SK-N-SH (cell line): ENCODE data around the gene SP7. TPM values are rescaled to one million over a fixed set of nuclear protein-coding genes. Genes with fewer than 3 reads are reported as not detected.

ENCODE experiments used
- CTCF ChIA-PET: fragments of 300-600, 350-600 bp; formaldehyde crosslinking; extraction: SDS; loops from one replicate; lab custom pipeline; 2021; lab: Yijun Ruan, JAX
- POLR2A ChIA-PET: fragments of 350-600 bp; sonication (Branson Sonifier 250); formaldehyde crosslinking; extraction: SDS; loops from one replicate; lab custom pipeline; 2020; ENCODE audit warnings: antibody characterized with exemption, inconsistent platforms; lab: Yijun Ruan, JAX
- DNase-seq: peaks from one replicate; pipeline ENCODE4 v3.0.0; 2012
- H2AFZ ChIP-seq: fragments of 200-600 bp; sonication (generic); 2 replicates; pipeline ENCODE4 v1.8.1; 2016; ENCODE audit warnings: antibody characterized with exemption, mild to moderate bottlenecking, low read depth
- H3F3A ChIP-seq: fragments of 200-600 bp; sonication (generic); replicated peaks from 2 replicates; pipeline ENCODE3; 2016; ENCODE audit warnings: antibody characterized with exemption, mild to moderate bottlenecking; ENCODE audit not compliant: insufficient read depth
- H3K27ac ChIP-seq, 2 experiments: fragments of 200-500 bp in 1 of 2; fragments of 200-600 bp in 1 of 2; sonication (Bioruptor generic) in 1 of 2; sonication (generic), shearing (Covaris generic) in 1 of 2; 2 replicates each; pipeline versions ENCODE4 v1.5.1 to v1.6.1; 2014 to 2016; ENCODE audit warnings: low read depth in 2 of 2, inconsistent platforms in 1 of 2, low read length in 1 of 2, mild to moderate bottlenecking in 1 of 2, mixed read lengths in 1 of 2
- H3K27me3 ChIP-seq: fragments of 200-600 bp; sonication (generic), shearing (Covaris generic); 2 replicates; pipeline ENCODE4 v1.6.1; 2016; ENCODE audit warnings: mixed run types; ENCODE audit not compliant: insufficient read depth
- H3K36me3 ChIP-seq, 2 experiments: fragments of 200-500 bp in 1 of 2; fragments of 200-600 bp in 1 of 2; sonication (Bioruptor generic) in 1 of 2; sonication (generic) in 1 of 2; replicated peaks in 1 of 2; 2 replicates each; pipeline versions ENCODE3 to v1.5.1; 2014 to 2016; ENCODE audit warnings: low read length in 1 of 2, mild to moderate bottlenecking in 1 of 2; ENCODE audit not compliant: insufficient read depth in 2 of 2, control insufficient read depth in 1 of 2
- H3K4me1 ChIP-seq, 2 experiments: fragments of 200-500 bp in 1 of 2; fragments of 200-600 bp in 1 of 2; sonication (Bioruptor generic) in 1 of 2; sonication (generic), shearing (Covaris generic) in 1 of 2; 2 replicates each; pipeline versions ENCODE4 v1.5.1 to v1.6.1; 2014 to 2016; ENCODE audit warnings: low read depth in 1 of 2, low read length in 1 of 2, mixed run types in 1 of 2; ENCODE audit not compliant: insufficient read depth in 2 of 2, control insufficient read depth in 1 of 2
- H3K4me2 ChIP-seq: fragments of 200-600 bp; sonication (generic), shearing (Covaris generic); 2 replicates; pipeline ENCODE4 v1.6.1; 2017; ENCODE audit warnings: mixed run types
- H3K4me3 ChIP-seq, 2 experiments: fragments of 200-500 bp in 1 of 2; fragments of 200-600 bp in 1 of 2; sonication (Bioruptor generic) in 1 of 2; sonication (generic), shearing (Covaris generic) in 1 of 2; 2 replicates each; pipeline versions ENCODE4 v1.5.1 to v1.8.1; 2014 to 2016; ENCODE audit warnings: low read depth in 2 of 2, inconsistent platforms in 1 of 2, low read length in 1 of 2, mild to moderate bottlenecking in 1 of 2, mixed read lengths in 1 of 2, moderate library complexity in 1 of 2
- H3K79me2 ChIP-seq: fragments of 200-600 bp; sonication (generic); 2 replicates; pipeline ENCODE4 v1.8.1; 2017; ENCODE audit warnings: mild to moderate bottlenecking; ENCODE audit not compliant: insufficient read depth
- H3K9ac ChIP-seq: fragments of 200-600 bp; sonication (generic); 2 replicates; pipeline ENCODE4 v1.6.1; 2017; ENCODE audit warnings: mixed run types
- H3K9me2 ChIP-seq: fragments of 200-600 bp; sonication (generic); 2 replicates; pipeline ENCODE4 v1.6.1; 2017; ENCODE audit warnings: mixed run types
- H3K9me3 ChIP-seq: fragments of 200-600 bp; sonication (generic); 2 replicates; pipeline ENCODE4 v1.6.1; 2017; ENCODE audit warnings: mixed run types, mild to moderate bottlenecking, moderate library complexity
- H4K20me1 ChIP-seq: fragments of 200-600 bp; sonication (generic); 2 replicates; pipeline ENCODE4 v1.6.1; 2017; ENCODE audit warnings: mild to moderate bottlenecking, mixed run types; ENCODE audit not compliant: insufficient read depth
- CTCF ChIP-seq: fragments of 200-600 bp; sonication (generic); IDR thresholded peaks from 2 replicates; pipeline ENCODE4 v1.6.1; 2017; ENCODE audit warnings: antibody characterized with exemption, mild to moderate bottlenecking, moderate library complexity
- ELF1 ChIP-seq: IDR thresholded peaks from 2 replicates; pipeline ENCODE4 v1.4.0; 2012
- EP300 ChIP-seq, 2 experiments: IDR thresholded peaks; 2 replicates each; pipeline versions ENCODE4 v1.4.0 to v1.6.1; 2012; ENCODE audit warnings: borderline replicate concordance in 1 of 2, low read depth in 1 of 2, low read length in 1 of 2
- FOXJ3 ChIP-seq: sonication (generic); formaldehyde crosslinking; IDR thresholded peaks from 2 replicates; pipeline ENCODE4 v1.5.1; 2020; ENCODE audit warnings: mild to moderate bottlenecking, missing genetic modification reagents
- GATA2 ChIP-seq: sonication (generic); formaldehyde crosslinking; IDR thresholded peaks from 2 replicates; pipeline ENCODE4 v1.5.0; 2020; ENCODE audit warnings: mild to moderate bottlenecking, missing genetic modification reagents
- JUND ChIP-seq: IDR thresholded peaks from 2 replicates; pipeline ENCODE4 v1.4.0; 2012
- NRF1 ChIP-seq: IDR thresholded peaks from 2 replicates; pipeline ENCODE4 v1.6.1; 2012; ENCODE audit warnings: low read depth, mild to moderate bottlenecking, low read length
- POLR2AphosphoS5 ChIP-seq: IDR thresholded peaks from 2 replicates; pipeline ENCODE4 v1.6.1; 2012; ENCODE audit warnings: low read depth, low read length
- RCOR1 ChIP-seq: fragments of 150-350 bp; IDR thresholded peaks from 2 replicates; pipeline ENCODE4 v1.6.1; 2017; ENCODE audit warnings: antibody characterized with exemption, low read length
- SMC3 ChIP-seq: IDR thresholded peaks from 2 replicates; pipeline ENCODE4 v1.6.1; 2012; ENCODE audit warnings: low read depth, low read length, improper control_type of control experiment
- TCF12 ChIP-seq: IDR thresholded peaks from 2 replicates; pipeline ENCODE4 v1.4.0; 2012
- TEAD4 ChIP-seq: IDR thresholded peaks from 2 replicates; pipeline ENCODE4 v1.4.0; 2012; ENCODE audit warnings: mild to moderate bottlenecking, borderline replicate concordance; ENCODE audit not compliant: insufficient read depth
- WGBS: methylation state at CpG from one replicate; pipeline ENCODE4 v1.1.6; 2017; ENCODE audit warnings: low lambda C conversion rate; 5-methylcytosine and 5-hydroxymethylcytosine counted together
- polyA plus RNA-seq, 3 experiments: library from polyadenylated mRNA; depleted of rRNA; stranded (reverse); fragments of >200 nt; gene quantifications; 2 replicates each; pipeline ENCODE4 v1.2.3, GENCODE V29; 2012
- TF ChIP-seq, protein P1 (sequence below): IDR thresholded peaks from 2 replicates; pipeline ENCODE4 v1.6.1; 2012; ENCODE audit warnings: mild to moderate bottlenecking, low read depth, low read length, moderate library complexity
- TF ChIP-seq, protein P2 (sequence below): IDR thresholded peaks from 2 replicates; pipeline ENCODE4 v1.4.0; 2012; ENCODE audit warnings: low read depth

SP7 gene
- polyA plus RNA-seq, 1 of the 3 experiments (the other 2 are of a cell fraction), result not detected

DNA sequence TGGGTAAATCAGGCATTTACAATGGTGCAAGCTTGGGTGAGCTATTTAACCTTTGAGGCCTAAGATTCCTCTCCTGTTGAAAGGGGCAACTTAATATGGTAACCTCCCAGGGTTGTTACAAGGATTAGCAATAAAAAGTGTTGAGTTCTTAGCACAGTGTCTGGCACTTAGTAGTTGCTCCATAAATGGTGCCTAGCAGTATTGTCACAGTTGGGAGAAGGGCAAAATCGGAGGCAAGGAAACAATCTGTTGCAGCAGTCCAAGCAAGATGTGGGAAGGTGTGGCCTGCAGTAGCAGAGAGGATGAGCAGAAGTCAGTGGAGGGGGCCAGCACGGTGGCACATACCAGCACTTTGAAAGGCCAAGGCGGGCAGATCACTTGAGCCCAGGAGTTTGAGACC, 7.3 kb upstream of the SP7 start:
- Histone ChIP-seq H3K9ac (no peak overlapping the region), H4K20me1 (no peaks in the 10 kb centered on the region), H3F3A (peaks cover 14% of the 10 kb centered on the region), H3K4me3 (no peak overlapping the region), H2AFZ (no peak overlapping the region), H3K4me1 (peaks cover 0 to 21% of the 10 kb centered on the region in 2 experiments; a peak in 2 of 4 replicates), H3K9me3 (no peaks in the 10 kb centered on the region), H3K4me2 (no peak overlapping the region), H3K79me2 (no peaks in the 10 kb centered on the region), H3K27ac (no peak overlapping the region), H3K27me3 (no peaks in the 10 kb centered on the region), H3K36me3 (no peaks in the 10 kb centered on the region), H3K9me2 (no peaks in the 10 kb centered on the region)
- POLR2A ChIA-PET, result interaction anchor here (3.3 to 3.4 kb wide), 2 partner anchors 19 to 35 kb away, joined by 19 to 105 read pairs; partner anchors contain the start of gene AAAS
- DNase-seq, result no peak
- CTCF ChIA-PET, result interaction anchor here (2.3 to 8.5 kb wide), 6 partner anchors 9 to 165 kb away, joined by 12 to 294 read pairs (median 26); partner anchors contain the start of genes AAAS, NPFF and SP7
- no peak for TF ChIP-seq CTCF
- no peak for TF ChIP-seq TCF12
- no peak for TF ChIP-seq EP300 (IDR thresholded peaks at IDR 0.05; ENCODE audit: borderline replicate concordance in 1 of 2, low read depth in 1 of 2, low read length in 1 of 2)
- TF ChIP-seq TEAD4, result no peak
- TF ChIP-seq RCOR1, result no peak
- TF ChIP-seq NRF1, result no peak
- no peak for TF ChIP-seq POLR2AphosphoS5
- TF ChIP-seq, protein P1, sequence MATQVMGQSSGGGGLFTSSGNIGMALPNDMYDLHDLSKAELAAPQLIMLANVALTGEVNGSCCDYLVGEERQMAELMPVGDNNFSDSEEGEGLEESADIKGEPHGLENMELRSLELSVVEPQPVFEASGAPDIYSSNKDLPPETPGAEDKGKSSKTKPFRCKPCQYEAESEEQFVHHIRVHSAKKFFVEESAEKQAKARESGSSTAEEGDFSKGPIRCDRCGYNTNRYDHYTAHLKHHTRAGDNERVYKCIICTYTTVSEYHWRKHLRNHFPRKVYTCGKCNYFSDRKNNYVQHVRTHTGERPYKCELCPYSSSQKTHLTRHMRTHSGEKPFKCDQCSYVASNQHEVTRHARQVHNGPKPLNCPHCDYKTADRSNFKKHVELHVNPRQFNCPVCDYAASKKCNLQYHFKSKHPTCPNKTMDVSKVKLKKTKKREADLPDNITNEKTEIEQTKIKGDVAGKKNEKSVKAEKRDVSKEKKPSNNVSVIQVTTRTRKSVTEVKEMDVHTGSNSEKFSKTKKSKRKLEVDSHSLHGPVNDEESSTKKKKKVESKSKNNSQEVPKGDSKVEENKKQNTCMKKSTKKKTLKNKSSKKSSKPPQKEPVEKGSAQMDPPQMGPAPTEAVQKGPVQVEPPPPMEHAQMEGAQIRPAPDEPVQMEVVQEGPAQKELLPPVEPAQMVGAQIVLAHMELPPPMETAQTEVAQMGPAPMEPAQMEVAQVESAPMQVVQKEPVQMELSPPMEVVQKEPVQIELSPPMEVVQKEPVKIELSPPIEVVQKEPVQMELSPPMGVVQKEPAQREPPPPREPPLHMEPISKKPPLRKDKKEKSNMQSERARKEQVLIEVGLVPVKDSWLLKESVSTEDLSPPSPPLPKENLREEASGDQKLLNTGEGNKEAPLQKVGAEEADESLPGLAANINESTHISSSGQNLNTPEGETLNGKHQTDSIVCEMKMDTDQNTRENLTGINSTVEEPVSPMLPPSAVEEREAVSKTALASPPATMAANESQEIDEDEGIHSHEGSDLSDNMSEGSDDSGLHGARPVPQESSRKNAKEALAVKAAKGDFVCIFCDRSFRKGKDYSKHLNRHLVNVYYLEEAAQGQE, result no peak
- WGBS, result 64% methylated on average over 3 of the region's 3 CpGs

- Histone ChIP-seq H3K9ac (no peak overlapping the region), H3K4me3 (no peak overlapping the region), H3K36me3 (no peaks in the 10 kb centered on the region), H3K27ac (no peak overlapping the region), H4K20me1 (no peaks in the 10 kb centered on the region), H3K4me2 (no peak overlapping the region), H2AFZ (no peak overlapping the region), H3F3A (peaks cover 14% of the 10 kb centered on the region), H3K9me2 (no peaks in the 10 kb centered on the region), H3K9me3 (no peaks in the 10 kb centered on the region)
- POLR2A ChIA-PET, result interaction anchor here (1.4 kb wide), 1 partner anchor 16 kb away, joined by 4 read pairs; no protein-coding TSS in a partner anchor
- CTCF ChIA-PET, result interaction anchor here (0.8 to 1.4 kb wide), 5 partner anchors 12 to 81 kb away, joined by 3 to 6 read pairs (median 5); partner anchors contain the start of gene AAAS
- peak; percentile 6 for DNase-seq
- WGBS, result 75% methylated on average over 9 of the region's 9 CpGs
- TF ChIP-seq GATA2 (CRISPR knock-in tag) (no peak), FOXJ3 (CRISPR knock-in tag) (no peak), CTCF (no peak), ELF1 (no peak), JUND (no peak), SMC3 (no peak)
- TF ChIP-seq, protein P2, sequence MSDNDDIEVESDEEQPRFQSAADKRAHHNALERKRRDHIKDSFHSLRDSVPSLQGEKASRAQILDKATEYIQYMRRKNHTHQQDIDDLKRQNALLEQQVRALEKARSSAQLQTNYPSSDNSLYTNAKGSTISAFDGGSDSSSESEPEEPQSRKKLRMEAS, result no peak
- TF ChIP-seq, all 33 proteins: peak for 0
- Histone ChIP-seq H3K27me3 (peaks cover 16% of the 10 kb centered on the region; the same call in 1 of the 2 replicates), H3K79me2 (no peaks in the 10 kb centered on the region), H3K4me1 (peaks cover 0 to 14% of the 10 kb centered on the region in 2 experiments; a peak in 1 of 4 replicates)
These were observed 4.2 kb upstream of the SP7 start for GRCh38 chr12:53340398-53340797.
